ENCODE measurements around the gene JAKMIP3.

- TF ChIP-seq CTCF (IDR thresholded peaks at IDR 0.05; ENCODE audit: insufficient read depth, low read length, poor library complexity, severe bottlenecking), result no peak
- TF ChIP-seq EZH2phosphoT487 (conservative IDR thresholded peaks at IDR 0.05; ENCODE audit: low read length), result no peak
Measured at GRCh38 chr10:132056663-132057062, 9.1 kb upstream of the JAKMIP3 start.
